Stimulated activated naive CD8-positive, alpha-beta T cell treated with anti-CD3 and anti-CD28 coated beads, Interleukin-15, amount 100 ng/mL, for 72 hours (primary cell): Measurements from ENCODE around the gene GPR35.

Source experiments
- ATAC-seq: fragments of 150-1000 bp; cut with Tn5 transposase; 2 replicates; pipeline ENCODE4 v1.10.0; 2021; ENCODE audit warnings: mild to moderate bottlenecking, moderate library complexity
- DNase-seq, 2 donors: peaks; one replicate each; pipeline ENCODE4 v3.0.0; 2021 to 2022
- H3K27ac Mint-ChIP-seq, 2 donors: one replicate each; pipeline ENCODE4 v1.8.0; 2022; ENCODE audit warnings: mild to moderate bottlenecking in 2 of 2, mixed read lengths in 2 of 2, moderate library complexity in 2 of 2
- H3K27me3 Mint-ChIP-seq: one replicate; pipeline ENCODE4 v1.8.0; 2022; ENCODE audit warnings: mixed read lengths
- H3K4me1 Mint-ChIP-seq: one replicate; pipeline ENCODE4 v1.8.0; 2022; ENCODE audit warnings: mild to moderate bottlenecking, mixed read lengths
- H3K4me3 Mint-ChIP-seq, 2 donors: one replicate each; pipeline ENCODE4 v1.8.0; 2022; ENCODE audit warnings: mild to moderate bottlenecking in 2 of 2, mixed read lengths in 2 of 2, moderate library complexity in 1 of 2
- H3K9me3 Mint-ChIP-seq, 2 donors: one replicate each; pipeline ENCODE4 v1.8.0; 2022; ENCODE audit warnings: mixed read lengths in 2 of 2

Gene GPR35

DNA sequence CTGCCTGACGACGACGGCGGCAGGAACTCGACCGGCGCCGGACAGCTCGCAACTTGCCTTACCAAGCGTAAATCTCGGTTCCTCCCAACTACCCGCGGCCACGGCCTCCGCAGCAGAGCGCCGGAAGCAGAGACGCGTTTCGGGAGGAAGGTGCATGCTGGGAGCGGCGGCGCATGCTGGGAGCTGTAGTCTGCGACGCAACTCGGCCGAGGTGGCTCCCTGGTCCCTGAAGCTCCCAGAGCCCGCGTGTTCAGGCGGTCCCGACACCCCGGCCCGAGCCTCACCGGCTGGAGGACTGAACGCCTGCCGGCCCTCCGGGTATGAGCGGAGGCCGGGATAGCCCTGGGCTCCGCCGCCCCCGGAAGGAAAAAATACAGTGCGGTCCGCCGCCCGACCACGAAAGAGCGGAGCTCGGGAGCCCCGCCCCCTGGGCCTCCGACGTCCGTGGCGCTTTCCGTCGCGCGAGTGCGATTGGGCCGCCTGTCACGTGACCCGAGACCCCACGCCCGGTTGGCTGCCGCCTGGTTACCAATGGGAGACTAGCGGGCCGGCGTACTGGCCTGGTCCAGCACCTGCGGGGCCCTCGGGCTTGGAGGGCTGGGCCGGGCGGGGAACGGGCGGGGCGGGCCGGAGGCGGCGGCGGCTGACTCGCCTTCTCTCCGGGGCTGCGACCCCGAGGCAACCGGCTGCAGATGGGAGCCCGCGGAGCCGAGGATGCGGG lies 38.9 kb upstream of the GPR35 start, which contains the start of gene CAPN10:
TSS of gene CAPN10 (plus strand) at position 537 of the 721 bp plus-strand sequence. CDS start at position 715, 178 bp downstream.
- H3K9me3 Mint-ChIP-seq, result peaks cover 0 to 4% of the 10 kb centered on the region in 2 donors
- DNase-seq (peak; percentile 96 to 97), ATAC-seq (peak; percentile 93)
- H3K4me3 Mint-ChIP-seq, result peak within 1 kb of the TSS; percentile 94 to 99
- no peaks in the 10 kb centered on the region for H3K27me3 Mint-ChIP-seq
- H3K27ac Mint-ChIP-seq, result peak within 1 kb of the TSS; percentile 91 to 92
- H3K4me1 Mint-ChIP-seq, result peaks cover 60% of the 10 kb centered on the region

DNA sequence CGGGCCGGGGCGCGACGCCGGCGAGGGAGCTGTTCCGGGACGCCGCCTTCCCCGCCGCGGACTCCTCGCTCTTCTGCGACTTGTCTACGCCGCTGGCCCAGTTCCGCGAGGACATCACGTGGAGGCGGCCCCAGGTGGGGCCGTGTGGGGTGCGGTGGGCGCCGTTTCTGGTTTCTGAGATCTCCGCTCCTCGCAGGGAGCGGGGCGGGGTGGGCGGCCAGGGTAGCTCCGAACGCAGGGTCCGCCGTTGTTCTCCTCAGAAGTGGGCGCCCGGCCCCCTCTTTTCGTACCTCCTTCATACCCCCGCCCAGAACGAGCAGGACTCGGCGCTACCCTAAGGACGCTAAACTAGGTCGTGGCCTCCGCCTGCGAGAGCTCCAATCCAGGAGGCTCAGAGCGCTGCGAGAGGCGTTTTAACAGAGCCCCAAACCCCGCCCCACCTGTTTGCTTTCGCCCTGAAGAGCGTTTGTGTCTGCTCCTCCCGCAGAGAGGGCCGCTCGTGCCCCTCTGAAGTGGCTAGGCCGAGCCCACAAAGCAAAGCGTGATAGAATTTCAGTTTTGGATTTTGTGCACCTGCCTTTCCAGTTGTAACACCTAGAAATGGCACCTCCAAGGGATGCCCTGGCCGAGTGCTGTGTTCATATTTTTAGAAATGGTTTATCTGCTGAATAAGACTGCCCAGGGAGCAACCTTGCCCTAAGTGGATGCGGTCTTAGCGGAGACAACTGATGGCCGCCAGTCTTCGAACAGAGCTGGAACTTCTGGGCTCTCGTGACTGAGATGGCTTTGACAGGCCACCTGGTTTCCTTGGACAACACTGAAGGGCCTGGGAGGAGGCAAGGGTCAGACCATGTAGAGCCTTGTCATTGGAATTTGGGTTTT lies 38.1 kb upstream of the GPR35 start:
- no peaks in the 10 kb centered on the region for H3K27me3 Mint-ChIP-seq
- ATAC-seq (peak; percentile 53), DNase-seq (peak; percentile 34 to 40)
- H3K4me3 Mint-ChIP-seq, result peak overlapping the region; percentile 80 to 94
- H3K27ac Mint-ChIP-seq, result peak overlapping the region; percentile 88 to 91
- H3K4me1 Mint-ChIP-seq, result peaks cover 63% of the 10 kb centered on the region
- no peaks in the 10 kb centered on the region for H3K9me3 Mint-ChIP-seq

DNA sequence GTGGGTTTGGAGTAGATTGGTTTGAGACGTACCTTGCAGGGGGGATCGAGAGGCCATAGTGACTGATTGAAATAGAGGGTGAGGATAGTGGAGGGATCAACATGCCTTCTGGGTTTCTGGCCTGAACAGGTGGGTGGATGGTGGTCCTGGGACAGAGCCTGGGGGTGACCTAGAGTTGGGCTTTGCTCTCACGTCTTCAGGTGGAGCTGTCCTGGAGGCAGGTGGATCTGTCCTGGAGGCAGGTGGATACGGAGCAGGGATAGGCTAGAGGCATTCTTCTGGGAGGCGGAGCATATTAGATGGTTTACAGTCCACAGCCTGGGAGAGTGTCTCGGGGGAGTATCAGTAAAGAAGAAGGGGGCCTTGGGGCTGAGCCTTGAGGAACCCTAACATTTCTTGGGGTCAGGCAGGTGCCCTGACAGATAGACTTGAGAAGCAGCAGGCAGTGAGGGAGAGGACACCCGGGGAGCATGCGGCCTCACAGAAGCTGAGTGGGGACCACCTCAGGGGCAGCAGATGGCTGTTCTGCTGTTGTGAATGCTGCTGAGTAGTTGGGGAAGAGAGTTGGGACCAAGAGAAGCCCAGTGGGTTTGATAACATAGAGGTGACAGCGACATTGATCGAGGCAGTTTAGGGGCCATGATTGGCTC lies 37.1 kb upstream of the GPR35 start:
- ATAC-seq (no peak), DNase-seq (no peak)
- peak overlapping the region in 1 of 2 donors; percentile 88 for H3K27ac Mint-ChIP-seq
- no peaks in the 10 kb centered on the region for H3K9me3 Mint-ChIP-seq
- peaks cover 54% of the 10 kb centered on the region for H3K4me1 Mint-ChIP-seq
- H3K27me3 Mint-ChIP-seq, result no peaks in the 10 kb centered on the region
- peak overlapping the region; percentile 80 to 94 for H3K4me3 Mint-ChIP-seq

DNA sequence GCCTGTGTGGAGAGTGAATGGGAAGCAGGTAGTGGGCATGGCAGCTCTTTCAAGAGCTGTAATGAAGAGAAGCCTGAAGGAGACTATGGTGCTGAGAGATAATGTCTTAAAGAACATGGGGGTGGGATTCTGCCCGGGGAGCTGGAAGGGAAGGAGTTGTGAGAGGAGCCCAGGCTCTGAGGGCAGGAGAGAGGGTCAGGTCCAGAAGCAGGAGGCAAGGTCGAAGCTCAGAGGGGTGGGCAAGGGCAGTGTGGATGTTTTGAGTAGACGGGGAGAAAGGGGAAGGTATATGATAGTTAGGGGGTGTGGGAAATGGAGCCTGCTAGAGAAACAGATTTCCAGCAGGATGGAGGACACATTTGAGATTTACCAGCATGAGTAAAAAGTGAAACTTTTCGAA lies 36.6 kb upstream of the GPR35 start:
- no peak for DNase-seq
- Mint-ChIP-seq H3K4me3 (peak overlapping the region; percentile 11 to 80), H3K9me3 (no peaks in the 10 kb centered on the region), H3K27ac (peak overlapping the region in 1 of 2 donors; percentile 20), H3K4me1 (peaks cover 51% of the 10 kb centered on the region), H3K27me3 (no peaks in the 10 kb centered on the region)
- ATAC-seq, result no peak

DNA sequence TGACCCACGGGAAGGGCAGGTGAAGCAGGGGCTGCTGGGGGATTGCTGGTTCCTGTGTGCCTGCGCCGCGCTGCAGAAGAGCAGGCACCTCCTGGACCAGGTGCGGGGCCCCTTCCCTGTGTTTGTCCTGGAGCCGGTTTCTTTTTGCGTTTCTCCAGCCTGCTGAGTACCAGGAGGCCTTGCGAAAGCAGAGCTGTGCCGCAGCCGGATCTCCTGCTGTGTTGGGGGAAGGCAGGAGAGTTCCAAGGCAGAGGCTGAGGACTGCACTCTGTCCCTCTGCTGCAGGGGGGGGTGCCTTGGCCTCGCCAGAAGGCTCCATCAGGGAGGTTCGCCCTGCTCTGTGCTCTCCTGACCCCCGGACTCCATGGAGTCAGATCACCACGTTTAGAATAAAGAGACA lies 35.9 kb upstream of the GPR35 start:
- Mint-ChIP-seq H3K27me3 (no peaks in the 10 kb centered on the region), H3K9me3 (no peaks in the 10 kb centered on the region), H3K27ac (no peak overlapping the region), H3K4me1 (peaks cover 48% of the 10 kb centered on the region), H3K4me3 (no peak overlapping the region)
- ATAC-seq (no peak), DNase-seq (no peak)

DNA sequence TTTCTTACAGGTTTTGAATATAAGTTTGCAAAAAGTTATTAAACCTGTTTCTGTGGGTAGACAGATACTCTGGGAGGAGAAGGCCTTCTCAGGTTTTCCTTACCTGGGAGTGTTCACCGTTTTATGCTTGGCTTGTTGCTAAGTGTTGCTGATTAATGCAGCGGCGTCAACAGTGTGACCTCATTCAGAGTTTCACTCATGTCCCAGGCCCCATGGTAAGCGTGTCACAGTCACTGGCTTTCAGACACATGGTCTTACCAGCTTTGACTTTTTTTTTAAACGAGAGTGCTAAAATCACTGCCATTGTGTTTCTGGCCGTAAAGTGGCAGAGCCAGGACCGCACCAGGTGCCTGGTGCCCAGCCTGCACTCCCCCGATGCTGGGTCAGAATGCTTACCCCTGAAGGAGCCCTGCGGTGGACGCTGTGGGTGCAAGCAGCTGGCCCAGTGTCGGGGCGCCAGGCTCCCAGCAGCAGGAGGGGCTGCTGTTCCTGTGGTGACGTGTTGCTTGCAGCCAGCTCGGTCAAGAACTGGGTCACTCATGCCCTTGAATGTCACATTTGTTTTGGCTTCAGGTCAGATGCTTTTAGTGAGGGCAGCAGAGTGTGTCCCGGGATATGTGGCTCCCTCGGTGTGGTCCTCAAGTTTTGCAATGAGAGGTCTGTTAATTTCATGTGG lies 35.3 kb upstream of the GPR35 start:
- no peaks in the 10 kb centered on the region for H3K9me3 Mint-ChIP-seq
- H3K4me1 Mint-ChIP-seq, result peaks cover 42% of the 10 kb centered on the region
- H3K27me3 Mint-ChIP-seq, result no peaks in the 10 kb centered on the region
- ATAC-seq (no peak), DNase-seq (no peak)
- no peak overlapping the region for H3K4me3 Mint-ChIP-seq
- no peak overlapping the region for H3K27ac Mint-ChIP-seq

GRCh38 chr2:240590681-240591111 lies 34.6 kb upstream of the GPR35 start:
- no peaks in the 10 kb centered on the region for H3K27me3 Mint-ChIP-seq
- H3K4me1 Mint-ChIP-seq, result peaks cover 37% of the 10 kb centered on the region
- no peaks in the 10 kb centered on the region for H3K9me3 Mint-ChIP-seq
- H3K27ac Mint-ChIP-seq, result no peak overlapping the region
- H3K4me3 Mint-ChIP-seq, result no peak overlapping the region
- ATAC-seq, result no peak
- DNase-seq, result no peak

GRCh38 chr2:240591226-240591625 lies 34.1 kb upstream of the GPR35 start:
- H3K27ac Mint-ChIP-seq, result peak overlapping the region in 1 of 2 donors; percentile 40
- ATAC-seq, result no peak
- no peak for DNase-seq
- H3K9me3 Mint-ChIP-seq, result no peaks in the 10 kb centered on the region
- H3K27me3 Mint-ChIP-seq, result no peaks in the 10 kb centered on the region
- no peak overlapping the region for H3K4me3 Mint-ChIP-seq
- peaks cover 32% of the 10 kb centered on the region for H3K4me1 Mint-ChIP-seq

DNA sequence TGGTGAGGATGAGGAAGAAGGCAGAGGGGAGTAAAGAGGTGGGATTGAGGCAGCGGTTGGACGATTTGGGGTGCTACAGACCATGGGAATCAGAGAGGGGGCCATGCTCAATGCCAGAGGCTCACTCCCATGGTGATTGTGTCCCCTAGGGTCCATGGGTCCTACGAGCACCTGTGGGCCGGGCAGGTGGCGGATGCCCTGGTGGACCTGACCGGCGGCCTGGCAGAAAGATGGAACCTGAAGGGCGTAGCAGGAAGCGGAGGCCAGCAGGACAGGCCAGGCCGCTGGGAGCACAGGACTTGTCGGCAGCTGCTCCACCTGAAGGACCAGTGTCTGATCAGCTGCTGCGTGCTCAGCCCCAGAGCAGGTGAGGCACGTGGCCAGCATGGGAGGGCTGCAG lies 33.5 kb upstream of the GPR35 start:
- no peak for ATAC-seq
- no peak for DNase-seq
- H3K9me3 Mint-ChIP-seq, result no peaks in the 10 kb centered on the region
- H3K27ac Mint-ChIP-seq, result peak overlapping the region in 1 of 2 donors; percentile 48
- H3K4me1 Mint-ChIP-seq, result peaks cover 32% of the 10 kb centered on the region
- H3K27me3 Mint-ChIP-seq, result no peaks in the 10 kb centered on the region
- no peak overlapping the region for H3K4me3 Mint-ChIP-seq

DNA sequence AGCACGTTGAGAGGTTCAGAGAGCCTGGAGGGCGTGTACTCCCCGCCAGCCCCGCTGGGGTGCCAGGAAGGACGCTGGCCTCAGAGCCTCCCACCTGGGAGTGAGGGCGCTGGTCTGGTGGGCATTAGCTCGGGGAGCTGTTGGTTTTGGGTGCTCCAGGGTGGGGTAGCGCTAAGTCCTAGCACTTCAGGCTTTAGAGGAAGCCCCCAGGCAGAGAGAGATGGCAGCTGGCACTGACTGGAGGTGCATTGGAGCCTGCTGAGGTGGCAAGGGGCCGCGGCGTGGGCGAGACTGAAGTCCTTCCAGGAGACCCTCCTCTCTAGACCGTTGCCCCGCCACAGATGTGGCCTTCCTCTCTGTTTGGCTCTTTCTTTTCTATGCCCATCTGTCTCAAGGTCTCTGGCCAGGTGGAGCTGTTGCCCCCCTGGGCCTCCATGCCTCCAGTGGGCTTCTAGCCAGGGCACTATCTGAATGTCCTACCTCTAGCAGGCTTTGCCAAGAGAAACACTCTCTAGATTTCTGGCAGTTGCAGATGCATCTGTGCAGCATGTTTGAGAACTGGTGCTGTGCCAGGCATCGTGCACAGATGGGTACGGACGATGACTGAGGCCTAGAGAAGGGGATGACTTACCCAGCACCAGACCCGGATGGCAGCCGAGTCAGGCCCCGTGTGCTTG lies 32.1 kb upstream of the GPR35 start:
- ATAC-seq (no peak), DNase-seq (no peak)
- H3K27me3 Mint-ChIP-seq, result no peaks in the 10 kb centered on the region
- no peak overlapping the region for H3K27ac Mint-ChIP-seq
- no peak overlapping the region for H3K4me3 Mint-ChIP-seq
- peaks cover 21% of the 10 kb centered on the region for H3K4me1 Mint-ChIP-seq
- H3K9me3 Mint-ChIP-seq, result no peaks in the 10 kb centered on the region

DNA sequence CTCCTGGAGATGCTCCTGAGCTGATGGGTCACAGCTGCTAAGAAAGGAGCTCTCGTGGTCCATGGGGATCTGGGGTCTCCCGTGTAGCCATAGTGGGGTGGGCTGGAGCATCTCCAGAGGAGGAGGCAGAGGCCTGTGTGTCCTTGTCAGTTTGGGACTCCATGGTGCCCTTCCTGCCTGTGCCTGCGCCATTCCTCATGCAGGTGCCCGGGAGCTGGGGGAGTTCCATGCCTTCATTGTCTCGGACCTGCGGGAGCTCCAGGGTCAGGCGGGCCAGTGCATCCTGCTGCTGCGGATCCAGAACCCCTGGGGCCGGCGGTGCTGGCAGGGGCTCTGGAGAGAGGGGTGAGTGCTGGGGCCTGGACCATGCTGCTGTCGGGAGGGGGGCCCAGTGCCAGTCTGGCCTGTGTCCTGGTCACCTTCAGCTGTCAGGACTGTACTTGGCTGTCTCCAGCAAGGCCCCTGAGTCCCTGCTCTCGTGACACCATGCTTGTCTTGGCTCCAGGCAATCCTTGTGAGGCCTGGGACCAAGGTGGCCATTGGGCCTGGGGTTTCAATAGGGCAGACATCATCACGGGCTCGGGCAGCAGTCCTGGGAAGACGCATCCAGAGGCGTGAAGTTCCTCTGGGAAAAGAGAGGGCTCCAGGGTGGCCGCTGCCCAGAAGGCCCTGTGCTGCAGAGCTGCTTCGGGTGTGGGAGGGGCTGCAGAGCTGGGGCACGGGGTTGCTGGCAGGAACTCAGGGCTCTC lies 31.4 kb upstream of the GPR35 start:
- Mint-ChIP-seq H3K27ac (no peak overlapping the region), H3K27me3 (no peaks in the 10 kb centered on the region), H3K4me3 (no peak overlapping the region), H3K4me1 (peaks cover 14% of the 10 kb centered on the region), H3K9me3 (no peaks in the 10 kb centered on the region)
- no peak for DNase-seq
- no peak for ATAC-seq

DNA sequence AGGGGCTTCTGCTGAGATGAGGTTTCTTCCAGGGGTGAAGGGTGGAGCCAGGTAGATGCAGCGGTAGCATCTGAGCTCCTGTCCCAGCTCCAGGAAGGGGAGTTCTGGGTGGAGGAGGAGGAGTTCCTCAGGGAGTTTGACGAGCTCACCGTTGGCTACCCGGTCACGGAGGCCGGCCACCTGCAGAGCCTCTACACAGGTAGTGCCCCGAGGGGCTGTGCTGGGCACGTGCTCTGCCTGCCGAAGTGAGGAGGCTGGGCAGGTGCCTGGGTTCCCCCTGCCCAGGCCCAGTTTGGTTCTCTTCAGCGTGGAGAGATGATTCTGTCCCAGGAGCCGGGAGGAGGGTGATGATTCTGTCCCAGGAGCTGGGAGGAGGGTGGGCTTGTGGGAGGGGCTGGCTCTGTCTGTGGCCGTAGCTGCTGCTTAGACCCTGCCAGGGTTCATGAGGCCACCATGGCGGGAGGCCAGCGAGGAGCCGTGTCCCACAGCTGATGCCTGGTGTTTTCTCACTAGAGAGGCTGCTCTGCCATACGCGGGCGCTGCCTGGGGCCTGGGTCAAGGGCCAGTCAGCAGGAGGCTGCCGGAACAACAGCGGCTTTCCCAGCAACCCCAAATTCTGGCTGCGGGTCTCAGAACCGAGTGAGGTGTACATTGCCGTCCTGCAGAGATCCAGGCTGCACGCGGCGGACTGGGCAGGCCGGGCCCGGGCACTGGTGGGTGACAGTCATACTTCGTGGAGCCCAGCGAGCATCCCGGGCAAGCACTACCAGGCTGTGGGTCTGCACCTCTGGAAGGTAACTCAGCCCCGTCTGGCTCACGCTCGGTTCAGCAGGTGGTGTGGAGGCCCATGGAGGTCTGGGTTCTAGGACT lies 30.5 kb upstream of the GPR35 start:
- ATAC-seq (no peak), DNase-seq (no peak)
- Mint-ChIP-seq H3K27ac (peak overlapping the region in 1 of 2 donors; percentile 25), H3K4me1 (peaks cover 6% of the 10 kb centered on the region), H3K4me3 (no peak overlapping the region), H3K9me3 (no peaks in the 10 kb centered on the region), H3K27me3 (no peaks in the 10 kb centered on the region)

GRCh38 chr2:240595381-240596079 lies 29.8 kb upstream of the GPR35 start:
- peak overlapping the region; percentile 45 to 74 for H3K27ac Mint-ChIP-seq
- peak; percentile 40 to 54 for DNase-seq
- H3K27me3 Mint-ChIP-seq, result no peaks in the 10 kb centered on the region
- H3K4me1 Mint-ChIP-seq, result peaks cover 6% of the 10 kb centered on the region
- peak; percentile 69 for ATAC-seq
- no peaks in the 10 kb centered on the region for H3K9me3 Mint-ChIP-seq
- no peak overlapping the region for H3K4me3 Mint-ChIP-seq
